22Rv1 (cell line): ENCODE results near the gene BSG.

Experiments used
- ZFX ChIP-seq: fragments of 450-650 bp; IDR thresholded peaks from 2 replicates; pipeline ENCODE4 v1.6.1; 2017; ENCODE audit warnings: antibody characterized with exemption, borderline replicate concordance
- TF ChIP-seq, protein P1 (sequence below): fragments of 450-650 bp; IDR thresholded peaks from 2 replicates; pipeline ENCODE4 v1.5.1; 2017; ENCODE audit warnings: mild to moderate bottlenecking

- TF ChIP-seq, protein P1, sequence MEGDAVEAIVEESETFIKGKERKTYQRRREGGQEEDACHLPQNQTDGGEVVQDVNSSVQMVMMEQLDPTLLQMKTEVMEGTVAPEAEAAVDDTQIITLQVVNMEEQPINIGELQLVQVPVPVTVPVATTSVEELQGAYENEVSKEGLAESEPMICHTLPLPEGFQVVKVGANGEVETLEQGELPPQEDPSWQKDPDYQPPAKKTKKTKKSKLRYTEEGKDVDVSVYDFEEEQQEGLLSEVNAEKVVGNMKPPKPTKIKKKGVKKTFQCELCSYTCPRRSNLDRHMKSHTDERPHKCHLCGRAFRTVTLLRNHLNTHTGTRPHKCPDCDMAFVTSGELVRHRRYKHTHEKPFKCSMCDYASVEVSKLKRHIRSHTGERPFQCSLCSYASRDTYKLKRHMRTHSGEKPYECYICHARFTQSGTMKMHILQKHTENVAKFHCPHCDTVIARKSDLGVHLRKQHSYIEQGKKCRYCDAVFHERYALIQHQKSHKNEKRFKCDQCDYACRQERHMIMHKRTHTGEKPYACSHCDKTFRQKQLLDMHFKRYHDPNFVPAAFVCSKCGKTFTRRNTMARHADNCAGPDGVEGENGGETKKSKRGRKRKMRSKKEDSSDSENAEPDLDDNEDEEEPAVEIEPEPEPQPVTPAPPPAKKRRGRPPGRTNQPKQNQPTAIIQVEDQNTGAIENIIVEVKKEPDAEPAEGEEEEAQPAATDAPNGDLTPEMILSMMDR: no peak
- no peak for TF ChIP-seq ZFX
Observed at GRCh38 chr19:583198-583967, 11.0 kb downstream of the BSG start.
